Natural killer cell (primary cell): ENCODE data around the gene TUBB1. TPM values are rescaled to one million over a fixed set of nuclear protein-coding genes. Genes with fewer than 3 reads are reported as not detected.

Experiments
- ATAC-seq, 3 donors: fragments of 150-1000 bp in 2 of 3; fragments of 200-7000 bp in 1 of 3; cut with Tn5 transposase; 1 replicate in 1 of 3; 2 replicates in 2 of 3; pipeline ENCODE4 v1.10.0; 2021; ENCODE audit warnings: mild to moderate bottlenecking in 2 of 3, moderate library complexity in 2 of 3
- DNase-seq, 2 donors: peaks; one replicate each; pipeline versions ENCODE4 v3.0.0 to v3.0.0-alpha.2; 2013 to 2021; ENCODE audit warnings: mixed read lengths in 1 of 2
- H3K27ac ChIP-seq: one replicate; pipeline ENCODE4 v1.5.1; 2013; ENCODE audit warnings: mild to moderate bottlenecking, low read length
- H3K27me3 ChIP-seq: one replicate; pipeline ENCODE4 v1.6.1; 2013; ENCODE audit warnings: low read length; ENCODE audit not compliant: control insufficient read depth, insufficient read depth
- H3K36me3 ChIP-seq: one replicate; pipeline ENCODE4 v1.6.1; 2013; ENCODE audit warnings: low read length; ENCODE audit not compliant: control insufficient read depth, insufficient read depth
- H3K4me1 ChIP-seq: one replicate; pipeline ENCODE4 v1.6.1; 2013; ENCODE audit warnings: low read length; ENCODE audit not compliant: control insufficient read depth, insufficient read depth
- H3K4me3 ChIP-seq: one replicate; pipeline ENCODE4 v1.5.1; 2013; ENCODE audit warnings: low read length
- H3K9me3 ChIP-seq: one replicate; pipeline ENCODE4 v1.6.1; 2013; ENCODE audit warnings: low read length; ENCODE audit not compliant: control insufficient read depth, insufficient read depth
- H3K27ac Mint-ChIP-seq, 2 donors: one replicate each; pipeline ENCODE4 v1.8.0; 2022; ENCODE audit warnings: mild to moderate bottlenecking in 2 of 2, mixed read lengths in 2 of 2, moderate library complexity in 1 of 2
- H3K27me3 Mint-ChIP-seq, 2 donors: one replicate each; pipeline ENCODE4 v1.8.0; 2022; ENCODE audit warnings: low read depth in 2 of 2, mixed read lengths in 2 of 2
- H3K36me3 Mint-ChIP-seq: one replicate; pipeline ENCODE4 v1.8.0; 2022; ENCODE audit warnings: mixed read lengths
- H3K4me1 Mint-ChIP-seq, 2 donors: one replicate each; pipeline ENCODE4 v1.8.0; 2022; ENCODE audit warnings: mixed read lengths in 2 of 2
- H3K4me3 Mint-ChIP-seq: one replicate; pipeline ENCODE4 v1.8.0; 2022; ENCODE audit warnings: mild to moderate bottlenecking, moderate library complexity, mixed read lengths
- H3K9me3 Mint-ChIP-seq, 2 donors: one replicate each; pipeline ENCODE4 v1.8.0; 2022; ENCODE audit warnings: mixed read lengths in 2 of 2
- CTCF ChIP-seq: fragments of 200-600 bp; IDR thresholded peaks from one replicate; pipeline ENCODE4 v1.8.0; 2022; ENCODE audit warnings: antibody characterized with exemption
- WGBS: methylation state at CpG from one replicate; pipeline ENCODE4 v1.1.7; 2013; ENCODE audit warnings: missing lambda C conversion rate; ENCODE audit not compliant: insufficient coverage; 5-methylcytosine and 5-hydroxymethylcytosine counted together
- intact Hi-C: fragments of 100-400 bp; cut with micrococcal nuclease; formaldehyde crosslinking; loops from one replicate; pipeline ENCODE4 v1.14.2; 2022
- total RNA-seq, 4 donors: library from RNA; stranded (reverse); fragments of 120-200 nt in 1 of 4; gene quantifications; one replicate each; pipeline versions ENCODE4 v1.2.3 to v1.2.4, GENCODE V29; 2013 to 2022

TUBB1 gene
- total RNA-seq, 3 donors from 2014 or later (not counting 1 experiment from before 2014, with no cell fraction given), result 4.3 to 46.9 (median 18.8) TPM

GRCh38 chr20:58990651-58991445, 28.4 kb upstream of the TUBB1 start:
- 95% methylated on average over 10 of the region's 14 CpGs for WGBS
- Mint-ChIP-seq H3K4me1 (peaks cover 4 to 6% of the 10 kb centered on the region in 2 donors), H3K27me3 (no peaks in the 10 kb centered on the region), H3K36me3 (peaks cover 30% of the 10 kb centered on the region), H3K4me3 (no peak overlapping the region), H3K27ac (peak overlapping the region in 1 of 2 donors; percentile 24), H3K9me3 (no peaks in the 10 kb centered on the region)
- Histone ChIP-seq H3K4me1 (no peaks in the 10 kb centered on the region), H3K27me3 (no peaks in the 10 kb centered on the region), H3K27ac (no peak overlapping the region), H3K9me3 (no peaks in the 10 kb centered on the region), H3K36me3 (peaks cover 90% of the 10 kb centered on the region), H3K4me3 (no peak overlapping the region)
- DNase-seq (no peak), ATAC-seq (no peak)
- intact Hi-C loops, result no loop called here
- TF ChIP-seq CTCF, result no peak

GRCh38 chr20:58991715-58992114, 27.5 kb upstream of the TUBB1 start:
- Histone ChIP-seq H3K9me3 (no peaks in the 10 kb centered on the region), H3K27me3 (no peaks in the 10 kb centered on the region), H3K4me3 (no peak overlapping the region), H3K4me1 (no peaks in the 10 kb centered on the region), H3K36me3 (peaks cover 95% of the 10 kb centered on the region), H3K27ac (no peak overlapping the region)
- Mint-ChIP-seq H3K4me1 (peaks cover 4% of the 10 kb centered on the region in 2 donors), H3K9me3 (no peaks in the 10 kb centered on the region), H3K4me3 (no peak overlapping the region), H3K27ac (peak overlapping the region in 1 of 2 donors; percentile 24), H3K27me3 (no peaks in the 10 kb centered on the region), H3K36me3 (peaks cover 27% of the 10 kb centered on the region)
- 91% methylated on average over 8 of the region's 9 CpGs for WGBS
- TF ChIP-seq CTCF, result no peak
- intact Hi-C loops, result no loop called here
- no peak for ATAC-seq
- no peak for DNase-seq

DNA sequence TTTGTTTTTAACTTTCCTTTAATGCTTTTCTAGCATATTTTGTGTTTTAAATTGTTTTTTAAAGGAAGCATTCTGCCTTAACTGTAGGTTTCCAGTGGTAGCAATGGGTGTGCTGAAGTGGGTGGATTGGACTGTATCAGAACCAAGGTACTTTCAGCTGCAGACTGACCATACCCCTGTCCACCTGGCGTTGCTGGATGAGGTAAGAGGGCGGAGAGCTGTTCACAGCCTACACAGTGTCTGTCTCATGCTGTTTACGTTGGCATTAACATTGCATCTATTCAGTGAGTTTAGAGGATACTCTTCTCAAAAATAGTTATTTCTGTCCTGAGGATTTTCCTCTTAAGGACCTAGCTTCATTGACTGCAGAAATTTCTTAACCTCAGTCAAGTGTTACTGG, 26.3 kb upstream of the TUBB1 start:
- Histone ChIP-seq H3K4me1 (no peaks in the 10 kb centered on the region), H3K9me3 (no peaks in the 10 kb centered on the region), H3K27ac (no peak overlapping the region), H3K4me3 (no peak overlapping the region), H3K36me3 (peaks cover 94% of the 10 kb centered on the region), H3K27me3 (no peaks in the 10 kb centered on the region)
- DNase-seq, result no peak
- intact Hi-C loops, result no loop called here
- Mint-ChIP-seq H3K9me3 (no peaks in the 10 kb centered on the region), H3K27me3 (no peaks in the 10 kb centered on the region), H3K27ac (peak overlapping the region in 1 of 2 donors; percentile 34), H3K4me3 (no peak overlapping the region), H3K4me1 (peaks cover 0 to 4% of the 10 kb centered on the region in 2 donors), H3K36me3 (peaks cover 15% of the 10 kb centered on the region)
- WGBS, result 98% methylated on average over 3 of the region's 3 CpGs
- ATAC-seq, result no peak
- no peak for TF ChIP-seq CTCF
